Heart right ventricle (tissue), 16 donors: ENCODE data around the gene KLHL30. TPM values are rescaled to one million over a fixed set of nuclear protein-coding genes. Genes with fewer than 3 reads are reported as not detected.

ENCODE experiments used
- ATAC-seq, 8 donors: fragments of 200-7000 bp; cut with Tn5 transposase; one replicate each; pipeline ENCODE4 v1.9.1; 2020; ENCODE audit warnings: mild to moderate bottlenecking in 8 of 8, moderate library complexity in 8 of 8, moderate number of reproducible peaks in 1 of 8
- DNase-seq, 2 donors: peaks; one replicate each; pipeline ENCODE4 v3.0.0-alpha.2; 2020
- H3K27ac ChIP-seq, 10 donors: fragments of 200-600 bp; sonication (generic) in 2 of 10; one replicate each; pipeline versions ENCODE4 v1.5.0 to v1.8.0; 2020 to 2022; ENCODE audit warnings: mild to moderate bottlenecking in 3 of 10
- H3K27me3 ChIP-seq, 7 donors: fragments of 200-600 bp; one replicate each; pipeline ENCODE4 v1.8.0; 2021 to 2022; ENCODE audit warnings: mild to moderate bottlenecking in 2 of 7
- H3K36me3 ChIP-seq, 9 donors: fragments of 200-600 bp; sonication (generic) in 1 of 9; one replicate each; pipeline versions ENCODE4 v1.5.0 to v1.8.0; 2020 to 2022; ENCODE audit warnings: mild to moderate bottlenecking in 2 of 9
- H3K4me1 ChIP-seq, 9 donors: fragments of 200-600 bp; sonication (generic) in 1 of 9; one replicate each; pipeline versions ENCODE4 v1.5.0 to v1.8.0; 2020 to 2022; ENCODE audit warnings: mild to moderate bottlenecking in 4 of 9
- H3K4me3 ChIP-seq, 10 donors: fragments of 200-600 bp; sonication (generic) in 2 of 10; one replicate each; pipeline versions ENCODE4 v1.5.0 to v1.8.0; 2020 to 2022; ENCODE audit warnings: mild to moderate bottlenecking in 7 of 10, moderate library complexity in 2 of 10
- H3K9me3 ChIP-seq, 11 donors: fragments of 200-600 bp in 10 of 11; sonication (generic) in 2 of 11; one replicate each; pipeline versions ENCODE4 v1.5.0 to v1.8.0; 2013 to 2022; ENCODE audit warnings: mild to moderate bottlenecking in 2 of 11, control low read depth in 1 of 11, moderate library complexity in 1 of 11
- WGBS, 2 donors: extraction: QIAGEN DNeasy Blood & Tissue Kit; methylation state at CpG; one replicate each; pipeline ENCODE4 v1.1.7; 2013; ENCODE audit warnings: inconsistent platforms in 1 of 2; 5-methylcytosine and 5-hydroxymethylcytosine counted together
- intact Hi-C, 10 donors: fragments of 100-400 bp; cut with DNase I; formaldehyde crosslinking; loops; one replicate each; pipeline versions ENCODE4 v1.11.1 to v1.14.2; 2022
- polyA plus RNA-seq, 2 donors: library from polyadenylated mRNA; stranded (reverse); fragments of 200-250 nt; gene quantifications; one replicate each; pipeline ENCODE4 v1.2.3, GENCODE V29; 2013
- total RNA-seq, 10 donors: library from RNA; stranded (reverse); fragmentation: NEBNext Ultra II Directional in 3 of 10; extraction: Animal tissue kit (Norgen Biotek cat#: 25700) in 3 of 10; gene quantifications; one replicate each; pipeline versions ENCODE4 v1.2.1 to v1.2.4, GENCODE V29; 2021 to 2023
- TF ChIP-seq, protein P1 (sequence below), 9 donors: fragments of 200-600 bp; sonication (generic) in 2 of 9; IDR thresholded peaks; one replicate each; pipeline versions ENCODE4 v1.5.0 to v1.8.0; 2021 to 2022; ENCODE audit warnings: antibody characterized with exemption in 9 of 9, mild to moderate bottlenecking in 5 of 9, moderate library complexity in 1 of 9
- donor health status: Arrhythmogenic right ventricular cardiomyopathy.
- donor health status: ischemic (EF 13 %, LVEDD 7.1; RV severe dilation, severe dysfunction).
- donor health status: healthy with polysubstance abuse.
- donor health status: DM: no; HTN: yes; CAD: no.
- donor health status: DM: no; HTN: no; CAD: no.
- donor health status: ischemic (EF 25% LVEDD 6.9; RV normal size, moderate dysfunction).
- donor health status: ischemic (EF 25% LVEDD 5.7; RV mildly dilated, moderate dysfunction).
- donor health status: healthy.
- donor health status: DM: yes; HTN: yes; CAD: no.
- donor health status: Ischemic cardiomyopathy.
- donor health status: ischemic (EF 35%, LVEDD 5.7; RV mildly dilated, moderate dysfunction).
- donor health status: nonischemic (EF 11% LVEDD 7.7; RV severe dilation, severe dysfunction).
- donor health status: DM: yes; HTN: yes; CAD: no.
- donor health status: PGD.
- donor health status: ischemic (EF 29% LVEDD 5.4; RV normal size, mild dysfunction).
- donor health status: nonischemic (EF 23%, LVEDD 6.1; RV moderate dilation, normal function).

Gene KLHL30
- total and polyA plus RNA-seq, 12 donors, result 3.0 to 30.1 (median 25.9) TPM

DNA sequence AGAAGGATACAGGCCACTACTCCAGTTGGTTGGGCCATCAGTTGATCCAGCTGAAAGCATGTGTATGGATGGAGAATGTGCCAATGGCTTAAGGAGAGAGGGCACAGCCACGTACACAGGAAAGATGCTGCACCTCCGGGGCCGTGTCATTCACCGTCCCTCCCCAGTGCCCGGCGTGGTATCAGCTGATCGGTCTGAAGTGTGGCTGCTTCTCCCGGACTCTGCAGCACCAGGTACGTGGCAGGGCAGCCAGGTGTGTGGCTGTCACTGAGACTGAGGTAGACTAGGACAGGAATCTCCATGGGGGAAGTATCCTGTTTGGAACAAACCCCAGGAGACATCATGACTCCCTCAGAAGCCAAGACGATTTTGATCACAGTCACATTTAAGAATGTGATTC lies 16.1 kb downstream of the KLHL30 start:
- peaks cover 0 to 24% (median 9%) of the 10 kb centered on the region in 9 donors for H3K4me1 ChIP-seq
- peaks cover 2 to 16% (median 14%) of the 10 kb centered on the region in 7 donors for H3K27me3 ChIP-seq
- peaks cover 0 to 4% (median 0%) of the 10 kb centered on the region in 9 donors for H3K36me3 ChIP-seq
- no peak overlapping the region for H3K27ac ChIP-seq
- H3K9me3 ChIP-seq, result no peaks in the 10 kb centered on the region
- peak in 1 of 2 donors; percentile 3 for DNase-seq
- ATAC-seq, result no peak
- 92 to 95% methylated on average over 10 of the region's 10 CpGs for WGBS, 2 donors
- intact Hi-C loops, result no loop called here
- TF ChIP-seq, protein P1, sequence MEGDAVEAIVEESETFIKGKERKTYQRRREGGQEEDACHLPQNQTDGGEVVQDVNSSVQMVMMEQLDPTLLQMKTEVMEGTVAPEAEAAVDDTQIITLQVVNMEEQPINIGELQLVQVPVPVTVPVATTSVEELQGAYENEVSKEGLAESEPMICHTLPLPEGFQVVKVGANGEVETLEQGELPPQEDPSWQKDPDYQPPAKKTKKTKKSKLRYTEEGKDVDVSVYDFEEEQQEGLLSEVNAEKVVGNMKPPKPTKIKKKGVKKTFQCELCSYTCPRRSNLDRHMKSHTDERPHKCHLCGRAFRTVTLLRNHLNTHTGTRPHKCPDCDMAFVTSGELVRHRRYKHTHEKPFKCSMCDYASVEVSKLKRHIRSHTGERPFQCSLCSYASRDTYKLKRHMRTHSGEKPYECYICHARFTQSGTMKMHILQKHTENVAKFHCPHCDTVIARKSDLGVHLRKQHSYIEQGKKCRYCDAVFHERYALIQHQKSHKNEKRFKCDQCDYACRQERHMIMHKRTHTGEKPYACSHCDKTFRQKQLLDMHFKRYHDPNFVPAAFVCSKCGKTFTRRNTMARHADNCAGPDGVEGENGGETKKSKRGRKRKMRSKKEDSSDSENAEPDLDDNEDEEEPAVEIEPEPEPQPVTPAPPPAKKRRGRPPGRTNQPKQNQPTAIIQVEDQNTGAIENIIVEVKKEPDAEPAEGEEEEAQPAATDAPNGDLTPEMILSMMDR (IDR thresholded peaks at IDR 0.05), result no peak
- no peak overlapping the region for H3K4me3 ChIP-seq

DNA sequence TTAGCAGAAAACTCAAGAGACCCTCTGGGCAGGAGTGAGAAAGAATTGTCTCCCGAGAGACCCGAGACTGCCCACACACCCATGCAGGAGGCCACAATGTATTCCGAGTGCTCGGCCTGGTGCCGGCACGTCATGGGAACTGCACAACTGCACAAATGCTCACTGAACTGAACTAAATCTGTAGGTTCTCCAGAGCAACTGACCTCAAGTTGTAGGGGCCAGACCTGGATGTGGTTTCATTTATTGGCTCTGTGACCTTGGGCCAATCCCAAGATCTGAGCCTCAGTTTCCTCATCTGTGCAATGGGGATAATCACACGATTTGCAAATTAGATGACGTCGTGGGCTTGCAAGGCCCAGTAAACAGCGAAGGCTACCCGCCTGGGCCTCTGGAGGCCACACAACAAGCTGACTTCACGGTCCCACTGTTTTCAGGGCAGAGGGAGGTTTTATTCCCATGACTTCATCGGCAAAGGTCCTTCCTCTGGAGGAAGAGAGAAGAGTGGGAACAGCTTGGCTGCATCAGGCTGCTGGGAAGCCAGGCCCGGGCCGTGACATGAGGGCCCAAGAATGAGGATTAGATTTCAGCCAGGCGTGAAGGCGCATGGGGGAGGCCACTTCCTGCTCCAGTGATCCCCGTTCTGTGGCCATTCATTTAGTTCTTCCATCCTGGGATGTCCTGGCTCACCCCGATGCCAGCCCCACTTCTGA lies 16.7 kb downstream of the KLHL30 start:
- 65 to 73% methylated on average over 19 of the region's 19 CpGs for WGBS, 2 donors
- Histone ChIP-seq H3K27me3 (peaks cover 8 to 23% (median 20%) of the 10 kb centered on the region in 7 donors), H3K9me3 (no peaks in the 10 kb centered on the region), H3K36me3 (peaks cover 0 to 4% (median 0%) of the 10 kb centered on the region in 9 donors), H3K4me3 (no peak overlapping the region), H3K4me1 (peaks cover 0 to 27% (median 10%) of the 10 kb centered on the region in 9 donors), H3K27ac (peak overlapping the region in 5 of 10 donors; percentile 3 to 60 (median 28))
- intact Hi-C loops, result no loop called here
- TF ChIP-seq, protein P1 (IDR thresholded peaks at IDR 0.05), result no peak
- peak; percentile 46 to 56 for DNase-seq
- ATAC-seq, result peak in 7 of 8 donors; percentile 29 to 62 (median 42)

DNA sequence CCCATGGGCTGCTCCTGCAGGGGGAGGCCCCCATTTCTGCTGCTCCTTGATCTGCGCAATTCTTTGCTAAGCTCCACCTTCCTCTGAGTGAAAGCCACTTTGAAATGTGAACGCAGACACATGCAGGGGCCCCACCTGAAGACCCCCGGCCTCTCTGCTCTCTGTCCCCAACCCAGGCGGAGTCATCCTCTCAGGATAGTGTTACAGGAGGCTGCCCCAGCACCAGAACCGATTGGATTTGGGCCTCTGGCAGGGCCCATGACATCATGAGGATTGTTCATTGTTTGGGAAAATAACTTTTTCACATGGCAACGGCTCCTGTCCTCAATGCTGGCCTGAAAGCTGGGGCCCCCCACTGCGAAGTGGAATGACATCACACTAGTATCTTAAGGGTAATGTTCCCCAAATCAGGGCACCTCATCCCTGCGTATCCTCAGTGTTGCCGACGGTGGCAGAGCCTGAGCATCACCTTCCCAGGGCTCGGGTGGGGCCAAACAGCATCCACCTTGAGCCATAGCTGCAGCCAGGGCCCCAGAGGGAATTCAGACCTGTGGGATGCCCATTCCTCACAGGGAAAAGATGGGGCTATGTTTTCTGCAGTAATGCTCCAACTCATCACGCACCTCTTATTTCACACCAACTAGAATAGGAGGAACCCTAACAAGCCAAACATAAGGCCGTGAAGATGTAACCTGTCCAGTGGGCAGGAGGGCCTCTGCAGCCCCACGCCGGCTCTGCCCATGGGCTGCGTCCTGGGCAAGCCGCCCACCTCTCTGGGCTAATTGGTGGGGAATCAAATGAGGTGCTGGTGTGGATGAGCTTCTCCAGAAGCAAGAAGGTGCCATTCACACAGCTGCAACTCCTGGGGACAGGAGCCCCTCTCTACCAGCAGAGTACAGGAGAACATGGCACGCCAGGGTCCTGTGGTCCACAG lies 17.6 kb downstream of the KLHL30 start:
- Histone ChIP-seq H3K27ac (peak overlapping the region in 5 of 10 donors; percentile 3 to 60 (median 28)), H3K9me3 (no peaks in the 10 kb centered on the region), H3K27me3 (peaks cover 8 to 28% (median 27%) of the 10 kb centered on the region in 7 donors), H3K4me1 (peaks cover 0 to 35% (median 10%) of the 10 kb centered on the region in 9 donors), H3K36me3 (peaks cover 0 to 4% (median 0%) of the 10 kb centered on the region in 9 donors), H3K4me3 (no peak overlapping the region)
- peak in 1 of 8 donors; percentile 8 for ATAC-seq
- peak in 1 of 2 donors; percentile 12 for DNase-seq
- intact Hi-C loops, result no loop called here
- TF ChIP-seq, protein P1 (IDR thresholded peaks at IDR 0.05), result no peak
- WGBS, 2 donors, result 77 to 80% methylated on average over 18 of the region's 18 CpGs

DNA sequence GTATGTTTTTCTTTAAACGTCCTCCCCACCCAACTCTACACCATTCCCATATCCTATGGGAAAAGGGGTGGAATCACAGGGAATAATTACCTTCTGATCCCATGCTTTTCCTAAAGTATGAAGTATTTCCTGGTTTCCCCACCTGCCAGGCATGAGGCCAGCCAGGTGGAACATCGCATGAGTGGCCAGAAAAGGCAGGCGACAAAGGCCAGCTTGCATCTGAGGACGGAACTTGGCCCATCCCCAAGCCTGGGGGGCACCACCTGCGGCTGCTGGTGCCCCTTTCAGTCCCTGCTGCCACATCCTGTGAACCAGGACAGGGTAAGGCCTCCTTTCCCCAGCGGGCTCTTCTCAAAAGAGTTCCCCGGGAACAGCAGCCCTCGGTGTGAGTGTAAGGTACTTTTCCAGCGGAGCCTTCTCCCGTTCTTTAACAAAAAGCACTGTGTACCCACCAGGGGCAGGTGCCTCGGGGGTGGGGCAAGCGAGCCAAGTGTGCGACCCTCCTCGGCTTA lies 19.1 kb downstream of the KLHL30 start:
- 78 to 79% methylated on average over 14 of the region's 14 CpGs for WGBS, 2 donors
- H3K4me3 ChIP-seq, result no peak overlapping the region
- TF ChIP-seq, protein P1 (IDR thresholded peaks at IDR 0.05), result no peak
- peak in 1 of 2 donors; percentile 3 for DNase-seq
- intact Hi-C loops, result no loop called here
- no peaks in the 10 kb centered on the region for H3K9me3 ChIP-seq
- ATAC-seq, result no peak
- H3K27me3 ChIP-seq, result peaks cover 8 to 38% (median 34%) of the 10 kb centered on the region in 7 donors
- peaks cover 0 to 35% (median 10%) of the 10 kb centered on the region in 9 donors for H3K4me1 ChIP-seq
- no peak overlapping the region for H3K27ac ChIP-seq
- H3K36me3 ChIP-seq, result no peaks in the 10 kb centered on the region
